GM23338 (cell line): ENCODE data around the gene SUPT3H. TPM values are rescaled to one million over a fixed set of nuclear protein-coding genes. Genes with fewer than 3 reads are reported as not detected.

Experiments
- ATAC-seq: fragments of 200-7000 bp; cut with Tn5 transposase; 3 replicates; pipeline ENCODE4 v1.9.1; 2020
- DNase-seq: peaks from one replicate; pipeline ENCODE4 v3.0.0-alpha.2; 2015; ENCODE audit warnings: low spot score
- H2AFZ ChIP-seq: fragments of 200-600 bp; sonication (generic); 2 replicates; pipeline ENCODE4 v1.8.0; 2016; ENCODE audit warnings: antibody characterized with exemption, mild to moderate bottlenecking, moderate library complexity
- H3F3A ChIP-seq: fragments of 200-600 bp; sonication (generic); replicated peaks from 2 replicates; pipeline ENCODE4 v1.8.0; 2017; ENCODE audit warnings: antibody characterized with exemption, mixed run types, low read depth
- H3K27ac ChIP-seq: fragments of 200-600 bp; sonication (generic); 2 replicates; pipeline ENCODE4 v1.6.1; 2016; ENCODE audit warnings: low read depth
- H3K27me3 ChIP-seq: fragments of 200-600 bp; sonication (generic); 2 replicates; pipeline ENCODE4 v1.8.0; 2016; ENCODE audit warnings: mild to moderate bottlenecking, mixed run types, moderate library complexity; ENCODE audit not compliant: insufficient read depth
- H3K36me3 ChIP-seq: fragments of 200-600 bp; sonication (generic); 2 replicates; pipeline ENCODE4 v1.8.0; 2016; ENCODE audit warnings: mild to moderate bottlenecking; ENCODE audit not compliant: insufficient read depth
- H3K4me1 ChIP-seq: fragments of 200-600 bp; sonication (generic); 2 replicates; pipeline ENCODE4 v1.8.0; 2016; ENCODE audit warnings: mild to moderate bottlenecking, moderate library complexity; ENCODE audit not compliant: insufficient read depth
- H3K4me2 ChIP-seq: fragments of 200-600 bp; sonication (generic); 2 replicates; pipeline ENCODE4 v1.7.1; 2017; ENCODE audit warnings: mixed run types
- H3K4me3 ChIP-seq: fragments of 200-600 bp; sonication (generic); 2 replicates; pipeline ENCODE4 v1.6.1; 2016; ENCODE audit warnings: mixed run types
- H3K79me2 ChIP-seq: fragments of 200-600 bp; sonication (generic); replicated peaks from 2 replicates; pipeline ENCODE4 v1.8.0; 2017; ENCODE audit warnings: mild to moderate bottlenecking; ENCODE audit not compliant: insufficient read depth
- H3K9me2 ChIP-seq: fragments of 200-600 bp; sonication (generic); 2 replicates; pipeline ENCODE4 v1.8.0; 2017; ENCODE audit not compliant: insufficient read depth
- H4K20me1 ChIP-seq: fragments of 200-600 bp; sonication (generic); replicated peaks from 2 replicates; pipeline ENCODE4 v1.8.0; 2017; ENCODE audit warnings: mild to moderate bottlenecking; ENCODE audit not compliant: insufficient read depth
- H3K27ac Mint-ChIP-seq: 2 replicates; pipeline ENCODE4 v1.8.0; 2020; ENCODE audit warnings: inconsistent platforms, mild to moderate bottlenecking, moderate library complexity, mixed read lengths
- H3K27me3 Mint-ChIP-seq: 3 replicates; pipeline ENCODE4 v1.8.0; 2022; ENCODE audit warnings: low read depth, mild to moderate bottlenecking, moderate library complexity, mixed read lengths, inconsistent platforms; ENCODE audit not compliant: insufficient read depth, poor library complexity
- H3K36me3 Mint-ChIP-seq: 3 replicates; pipeline ENCODE4 v1.8.0; 2021; ENCODE audit warnings: low read depth, mild to moderate bottlenecking, inconsistent platforms, moderate library complexity, mixed read lengths
- H3K4me1 Mint-ChIP-seq: 3 replicates; pipeline ENCODE4 v1.8.0; 2020; ENCODE audit warnings: mild to moderate bottlenecking, inconsistent platforms, mixed read lengths
- H3K4me3 Mint-ChIP-seq: 3 replicates; pipeline ENCODE4 v1.8.0; 2021; ENCODE audit warnings: moderate library complexity, mild to moderate bottlenecking, inconsistent platforms, mixed read lengths
- H3K9me3 Mint-ChIP-seq: 3 replicates; pipeline ENCODE4 v1.8.0; 2020; ENCODE audit warnings: moderate library complexity, mild to moderate bottlenecking, inconsistent platforms, mixed read lengths
- EZH2 ChIP-seq: fragments of 200-600 bp; sonication (generic); IDR thresholded peaks from one replicate; pipeline ENCODE4 v1.8.0; 2017; ENCODE audit warnings: antibody characterized with exemption, mild to moderate bottlenecking, low read depth; ENCODE audit not compliant: unreplicated experiment
- EZH2phosphoT487 ChIP-seq: fragments of 200-600 bp; sonication (generic); IDR thresholded peaks from one replicate; pipeline ENCODE4 v1.8.1; 2018; ENCODE audit warnings: antibody characterized with exemption; ENCODE audit not compliant: unreplicated experiment
- NANOG ChIP-seq: IDR thresholded peaks from 2 replicates; pipeline ENCODE4 v1.6.1; 2016; ENCODE audit warnings: antibody characterized with exemption, borderline replicate concordance
- POLR2AphosphoS5 ChIP-seq: IDR thresholded peaks from 2 replicates; pipeline ENCODE4 v1.6.1; 2016; ENCODE audit warnings: antibody characterized with exemption, low read depth
- STAT1 ChIP-seq: IDR thresholded peaks from one replicate; pipeline ENCODE4 v1.6.1; 2016; ENCODE audit warnings: antibody characterized with exemption; ENCODE audit not compliant: unreplicated experiment
- ZNF114 ChIP-seq: fragments of 250-450 bp; sonication (Bioruptor Pico); IDR thresholded peaks from 2 replicates; pipeline ENCODE4 v1.5.0; 2020; ENCODE audit warnings: mild to moderate bottlenecking, moderate library complexity
- polyA plus RNA-seq: library from polyadenylated mRNA; unstranded; fragments of >200 nt; fragmentation: Nextera tagmentation; extraction: Ambion mirVana; gene quantifications from 2 replicates; pipeline ENCODE4 v1.2.1, GENCODE V29; 2016
- total RNA-seq: library from RNA; depleted of rRNA; stranded (reverse); fragments of >200 nt; shearing (Covaris generic); gene quantifications from 2 replicates; pipeline ENCODE4 v1.2.3, GENCODE V29; 2014
- TF ChIP-seq, protein P1 (sequence below): IDR thresholded peaks from one replicate; pipeline ENCODE4 v1.6.1; 2018; ENCODE audit warnings: antibody characterized with exemption; ENCODE audit not compliant: unreplicated experiment
- TF ChIP-seq, protein P2 (sequence below), 2 experiments: fragments of 200-600 bp in 1 of 2; sonication (generic) in 1 of 2; conservative IDR thresholded peaks; 2 replicates each; pipeline versions ENCODE4 v1.5.1 to v1.6.1; 2016 to 2017; ENCODE audit warnings: antibody characterized with exemption in 2 of 2, low read depth in 2 of 2, mild to moderate bottlenecking in 2 of 2, moderate library complexity in 1 of 2

The SUPT3H gene
- total and polyA plus RNA-seq, 2 experiments from 2014 or later: 11.4 to 30.1 TPM

DNA sequence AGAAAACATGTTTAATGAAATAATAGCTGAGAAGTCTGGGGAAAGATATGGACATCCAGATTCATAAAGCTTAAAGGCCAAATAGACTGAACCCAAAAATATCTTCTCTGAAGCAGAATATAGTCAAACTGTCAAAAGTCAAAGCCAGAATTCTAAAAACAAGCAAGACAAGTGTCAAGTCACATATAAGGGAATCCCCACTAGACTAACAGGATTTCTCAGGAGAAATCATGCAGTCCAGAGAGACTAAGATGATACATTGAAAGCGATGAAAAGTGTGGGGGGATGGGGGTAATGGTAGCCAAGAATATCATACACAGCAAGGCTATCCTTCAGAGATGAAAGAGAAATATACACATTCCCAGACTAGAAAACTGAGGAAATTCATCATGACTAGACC lies 162.0 kb downstream of the SUPT3H start:
- H3K27me3 ChIP-seq: no peaks in the 10 kb centered on the region
- no peak overlapping the region for H3K27ac Mint-ChIP-seq

DNA sequence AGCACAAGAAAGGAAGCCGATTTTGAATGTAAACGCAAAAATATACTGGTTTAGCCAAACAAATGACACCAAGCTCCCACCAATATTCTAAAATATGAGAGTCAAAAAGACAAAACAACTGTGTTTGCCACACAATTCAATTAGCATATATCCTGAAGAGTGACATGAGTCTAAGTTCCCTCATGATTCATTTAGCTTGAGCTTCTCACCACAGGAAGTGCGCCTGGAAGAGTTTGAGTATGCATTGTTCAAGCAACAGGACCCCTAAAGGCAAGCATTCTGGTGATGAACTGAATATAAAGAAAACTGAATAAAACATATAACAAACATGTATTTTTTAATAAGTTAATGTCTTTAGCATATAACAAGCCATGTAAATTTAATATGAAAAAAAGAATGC lies 164.8 kb downstream of the SUPT3H start:
- Histone ChIP-seq H4K20me1 (no peaks in the 10 kb centered on the region), H3K4me1 (peaks cover 27% of the 10 kb centered on the region), H2AFZ (no peak overlapping the region), H3K36me3 (no peaks in the 10 kb centered on the region), H3K9me2 (peaks cover 4% of the 10 kb centered on the region; the same call in 1 of the 2 replicates), H3K27me3 (no peaks in the 10 kb centered on the region), H3F3A (no peaks in the 10 kb centered on the region), H3K79me2 (no peaks in the 10 kb centered on the region; the same call in 1 of the 2 replicates), H3K4me3 (no peak overlapping the region), H3K4me2 (peak overlapping the region; percentile 7), H3K27ac (0 out of 2 replicates have a peak overlapping the region, but pooled peaks have one; percentile 23)
- Mint-ChIP-seq H3K27me3 (peaks cover 5% of the 10 kb centered on the region), H3K4me3 (no peak overlapping the region), H3K36me3 (peaks cover 31% of the 10 kb centered on the region; the same call in 2 of the 3 replicates), H3K27ac (peak overlapping the region; percentile 91), H3K9me3 (peaks cover 18% of the 10 kb centered on the region; the same call in 2 of the 3 replicates), H3K4me1 (peaks cover 21% of the 10 kb centered on the region)
- ATAC-seq (peak; percentile 60), DNase-seq (peak; percentile 31)
- TF ChIP-seq NANOG: no peak
- no peak for TF ChIP-seq ZNF114 (CRISPR knock-in tag)
- no peak for TF ChIP-seq EZH2
- TF ChIP-seq STAT1: no peak
- TF ChIP-seq, protein P1, sequence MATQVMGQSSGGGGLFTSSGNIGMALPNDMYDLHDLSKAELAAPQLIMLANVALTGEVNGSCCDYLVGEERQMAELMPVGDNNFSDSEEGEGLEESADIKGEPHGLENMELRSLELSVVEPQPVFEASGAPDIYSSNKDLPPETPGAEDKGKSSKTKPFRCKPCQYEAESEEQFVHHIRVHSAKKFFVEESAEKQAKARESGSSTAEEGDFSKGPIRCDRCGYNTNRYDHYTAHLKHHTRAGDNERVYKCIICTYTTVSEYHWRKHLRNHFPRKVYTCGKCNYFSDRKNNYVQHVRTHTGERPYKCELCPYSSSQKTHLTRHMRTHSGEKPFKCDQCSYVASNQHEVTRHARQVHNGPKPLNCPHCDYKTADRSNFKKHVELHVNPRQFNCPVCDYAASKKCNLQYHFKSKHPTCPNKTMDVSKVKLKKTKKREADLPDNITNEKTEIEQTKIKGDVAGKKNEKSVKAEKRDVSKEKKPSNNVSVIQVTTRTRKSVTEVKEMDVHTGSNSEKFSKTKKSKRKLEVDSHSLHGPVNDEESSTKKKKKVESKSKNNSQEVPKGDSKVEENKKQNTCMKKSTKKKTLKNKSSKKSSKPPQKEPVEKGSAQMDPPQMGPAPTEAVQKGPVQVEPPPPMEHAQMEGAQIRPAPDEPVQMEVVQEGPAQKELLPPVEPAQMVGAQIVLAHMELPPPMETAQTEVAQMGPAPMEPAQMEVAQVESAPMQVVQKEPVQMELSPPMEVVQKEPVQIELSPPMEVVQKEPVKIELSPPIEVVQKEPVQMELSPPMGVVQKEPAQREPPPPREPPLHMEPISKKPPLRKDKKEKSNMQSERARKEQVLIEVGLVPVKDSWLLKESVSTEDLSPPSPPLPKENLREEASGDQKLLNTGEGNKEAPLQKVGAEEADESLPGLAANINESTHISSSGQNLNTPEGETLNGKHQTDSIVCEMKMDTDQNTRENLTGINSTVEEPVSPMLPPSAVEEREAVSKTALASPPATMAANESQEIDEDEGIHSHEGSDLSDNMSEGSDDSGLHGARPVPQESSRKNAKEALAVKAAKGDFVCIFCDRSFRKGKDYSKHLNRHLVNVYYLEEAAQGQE: no peak
- TF ChIP-seq, protein P2, sequence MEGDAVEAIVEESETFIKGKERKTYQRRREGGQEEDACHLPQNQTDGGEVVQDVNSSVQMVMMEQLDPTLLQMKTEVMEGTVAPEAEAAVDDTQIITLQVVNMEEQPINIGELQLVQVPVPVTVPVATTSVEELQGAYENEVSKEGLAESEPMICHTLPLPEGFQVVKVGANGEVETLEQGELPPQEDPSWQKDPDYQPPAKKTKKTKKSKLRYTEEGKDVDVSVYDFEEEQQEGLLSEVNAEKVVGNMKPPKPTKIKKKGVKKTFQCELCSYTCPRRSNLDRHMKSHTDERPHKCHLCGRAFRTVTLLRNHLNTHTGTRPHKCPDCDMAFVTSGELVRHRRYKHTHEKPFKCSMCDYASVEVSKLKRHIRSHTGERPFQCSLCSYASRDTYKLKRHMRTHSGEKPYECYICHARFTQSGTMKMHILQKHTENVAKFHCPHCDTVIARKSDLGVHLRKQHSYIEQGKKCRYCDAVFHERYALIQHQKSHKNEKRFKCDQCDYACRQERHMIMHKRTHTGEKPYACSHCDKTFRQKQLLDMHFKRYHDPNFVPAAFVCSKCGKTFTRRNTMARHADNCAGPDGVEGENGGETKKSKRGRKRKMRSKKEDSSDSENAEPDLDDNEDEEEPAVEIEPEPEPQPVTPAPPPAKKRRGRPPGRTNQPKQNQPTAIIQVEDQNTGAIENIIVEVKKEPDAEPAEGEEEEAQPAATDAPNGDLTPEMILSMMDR (conservative IDR thresholded peaks at IDR 0.05; ENCODE audit: low read depth in 2 of 2): no peak
- no peak for TF ChIP-seq POLR2AphosphoS5
- TF ChIP-seq EZH2phosphoT487: no peak

More for the DNA sequence above, 162.0 kb downstream of the SUPT3H start:
- ATAC-seq (no peak), DNase-seq (no peak)
- no peak overlapping the region for H3K27ac ChIP-seq
- no peaks in the 10 kb centered on the region for H3K36me3 ChIP-seq
- H3K4me3 Mint-ChIP-seq: no peak overlapping the region
- H3K79me2 ChIP-seq: peaks cover 5% of the 10 kb centered on the region; the same call in 1 of the 2 replicates
- TF ChIP-seq, protein P2 (conservative IDR thresholded peaks at IDR 0.05; ENCODE audit: low read depth in 2 of 2): no peak
- TF ChIP-seq NANOG: no peak
- no peak for TF ChIP-seq ZNF114 (CRISPR knock-in tag)
- no peaks in the 10 kb centered on the region for H3F3A ChIP-seq
- H3K4me1 Mint-ChIP-seq: peaks cover 21% of the 10 kb centered on the region
- peaks cover 10% of the 10 kb centered on the region; the same call in 2 of the 3 replicates for H3K36me3 Mint-ChIP-seq
- no peaks in the 10 kb centered on the region for H4K20me1 ChIP-seq
- no peak overlapping the region for H2AFZ ChIP-seq
- H3K9me3 Mint-ChIP-seq: no peaks in the 10 kb centered on the region; the same call in 2 of the 3 replicates
- H3K4me2 ChIP-seq: no peak overlapping the region
- H3K9me2 ChIP-seq: no peaks in the 10 kb centered on the region
- no peak overlapping the region for H3K4me3 ChIP-seq
- peaks cover 27% of the 10 kb centered on the region for H3K4me1 ChIP-seq
- H3K27me3 Mint-ChIP-seq: peaks cover 5% of the 10 kb centered on the region
